ENCODE results near the gene VPS9D1. TPM values are rescaled to one million over a fixed set of nuclear protein-coding genes. Genes with fewer than 3 reads are reported as not detected.
"Not testable (repeated sequence)": the region's sequence is repeated elsewhere in the genome, so short reads cannot be mapped to it uniquely, and the experiment has no call there.

The VPS9D1 gene
- polyA plus RNA-seq, 1 donor from 2014 or later, result 29.9 TPM

DNA sequence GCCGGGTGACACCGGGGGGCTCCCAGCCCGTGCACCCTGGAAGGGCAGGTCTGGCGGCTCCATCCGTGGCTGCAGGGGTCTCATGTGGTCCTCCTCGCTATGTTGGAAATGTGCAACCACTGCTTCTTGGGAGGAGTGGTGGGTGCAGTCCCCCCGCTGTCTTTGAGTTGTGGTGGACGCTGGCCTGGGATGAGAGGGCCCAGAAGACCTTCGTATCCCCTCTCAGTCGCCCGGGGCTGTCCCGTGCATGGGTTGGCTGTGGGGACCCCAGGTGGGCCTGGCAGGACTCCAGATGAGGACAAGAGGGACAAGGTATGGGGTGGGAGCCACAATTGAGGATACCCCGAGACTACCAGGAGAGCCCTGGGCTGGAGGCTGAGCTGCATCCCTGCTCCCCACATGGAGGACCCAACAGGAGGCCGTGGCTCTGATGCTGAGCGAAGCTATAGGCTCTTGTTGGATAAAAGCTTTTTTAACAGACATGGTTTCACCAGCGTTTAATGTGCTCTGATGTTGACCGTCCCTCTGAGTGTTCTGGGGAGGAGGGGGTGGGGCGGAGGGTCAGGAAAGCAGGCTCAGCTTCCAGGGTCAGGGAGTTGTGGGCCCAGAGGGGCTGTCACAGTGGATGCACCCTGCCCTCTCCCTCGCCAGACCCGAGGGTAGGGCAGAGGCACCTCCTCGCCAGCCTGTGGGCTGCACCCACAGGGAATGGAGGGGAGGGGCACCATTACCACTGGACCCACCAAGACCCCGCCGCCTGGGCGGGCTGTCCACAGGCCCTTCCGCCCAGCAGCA lies 24.6 kb downstream of the VPS9D1 start:
- H3K9me2 ChIP-seq (ENCODE audit: insufficient read depth, low read length), result no peaks in the 10 kb centered on the region
- H3K36me3 ChIP-seq (ENCODE audit: insufficient read depth, low read length), result no peaks in the 10 kb centered on the region
- no peaks in the 10 kb centered on the region for H3F3A ChIP-seq (ENCODE audit: insufficient read depth, low read length, poor library complexity, severe bottlenecking)
- H3K27ac ChIP-seq (ENCODE audit: low read length), result no peak overlapping the region
- H4K20me1 ChIP-seq (ENCODE audit: insufficient read depth), result no peaks in the 10 kb centered on the region
- H3K27me3 ChIP-seq (ENCODE audit: insufficient read depth, low read depth, low read length), result no peaks in the 10 kb centered on the region
- no peak overlapping the region for H3K4me2 ChIP-seq (ENCODE audit: low read length)
- no peaks in the 10 kb centered on the region for H3K79me2 ChIP-seq (replicated peaks; ENCODE audit: insufficient read depth, low read length)
- TF ChIP-seq EZH2 (IDR thresholded peaks at IDR 0.05; ENCODE audit: borderline replicate concordance, insufficient read depth, low read length, poor library complexity, severe bottlenecking) (no peak), RAD21 (conservative IDR thresholded peaks at IDR 0.05) (no peak), TAF1 (IDR thresholded peaks at IDR 0.05; ENCODE audit: low read depth) (no peak), EP300 (conservative IDR thresholded peaks at IDR 0.05; ENCODE audit: poor library complexity, severe bottlenecking) (no peak), POLR2AphosphoS5 (IDR thresholded peaks at IDR 0.05) (no peak), SMC3 (conservative IDR thresholded peaks at IDR 0.05; ENCODE audit: poor library complexity) (no peak)
- TF ChIP-seq, protein P1, sequence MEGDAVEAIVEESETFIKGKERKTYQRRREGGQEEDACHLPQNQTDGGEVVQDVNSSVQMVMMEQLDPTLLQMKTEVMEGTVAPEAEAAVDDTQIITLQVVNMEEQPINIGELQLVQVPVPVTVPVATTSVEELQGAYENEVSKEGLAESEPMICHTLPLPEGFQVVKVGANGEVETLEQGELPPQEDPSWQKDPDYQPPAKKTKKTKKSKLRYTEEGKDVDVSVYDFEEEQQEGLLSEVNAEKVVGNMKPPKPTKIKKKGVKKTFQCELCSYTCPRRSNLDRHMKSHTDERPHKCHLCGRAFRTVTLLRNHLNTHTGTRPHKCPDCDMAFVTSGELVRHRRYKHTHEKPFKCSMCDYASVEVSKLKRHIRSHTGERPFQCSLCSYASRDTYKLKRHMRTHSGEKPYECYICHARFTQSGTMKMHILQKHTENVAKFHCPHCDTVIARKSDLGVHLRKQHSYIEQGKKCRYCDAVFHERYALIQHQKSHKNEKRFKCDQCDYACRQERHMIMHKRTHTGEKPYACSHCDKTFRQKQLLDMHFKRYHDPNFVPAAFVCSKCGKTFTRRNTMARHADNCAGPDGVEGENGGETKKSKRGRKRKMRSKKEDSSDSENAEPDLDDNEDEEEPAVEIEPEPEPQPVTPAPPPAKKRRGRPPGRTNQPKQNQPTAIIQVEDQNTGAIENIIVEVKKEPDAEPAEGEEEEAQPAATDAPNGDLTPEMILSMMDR (IDR thresholded peaks at IDR 0.05; ENCODE audit: poor library complexity, severe bottlenecking), result no peak
- TF ChIP-seq, protein P2, sequence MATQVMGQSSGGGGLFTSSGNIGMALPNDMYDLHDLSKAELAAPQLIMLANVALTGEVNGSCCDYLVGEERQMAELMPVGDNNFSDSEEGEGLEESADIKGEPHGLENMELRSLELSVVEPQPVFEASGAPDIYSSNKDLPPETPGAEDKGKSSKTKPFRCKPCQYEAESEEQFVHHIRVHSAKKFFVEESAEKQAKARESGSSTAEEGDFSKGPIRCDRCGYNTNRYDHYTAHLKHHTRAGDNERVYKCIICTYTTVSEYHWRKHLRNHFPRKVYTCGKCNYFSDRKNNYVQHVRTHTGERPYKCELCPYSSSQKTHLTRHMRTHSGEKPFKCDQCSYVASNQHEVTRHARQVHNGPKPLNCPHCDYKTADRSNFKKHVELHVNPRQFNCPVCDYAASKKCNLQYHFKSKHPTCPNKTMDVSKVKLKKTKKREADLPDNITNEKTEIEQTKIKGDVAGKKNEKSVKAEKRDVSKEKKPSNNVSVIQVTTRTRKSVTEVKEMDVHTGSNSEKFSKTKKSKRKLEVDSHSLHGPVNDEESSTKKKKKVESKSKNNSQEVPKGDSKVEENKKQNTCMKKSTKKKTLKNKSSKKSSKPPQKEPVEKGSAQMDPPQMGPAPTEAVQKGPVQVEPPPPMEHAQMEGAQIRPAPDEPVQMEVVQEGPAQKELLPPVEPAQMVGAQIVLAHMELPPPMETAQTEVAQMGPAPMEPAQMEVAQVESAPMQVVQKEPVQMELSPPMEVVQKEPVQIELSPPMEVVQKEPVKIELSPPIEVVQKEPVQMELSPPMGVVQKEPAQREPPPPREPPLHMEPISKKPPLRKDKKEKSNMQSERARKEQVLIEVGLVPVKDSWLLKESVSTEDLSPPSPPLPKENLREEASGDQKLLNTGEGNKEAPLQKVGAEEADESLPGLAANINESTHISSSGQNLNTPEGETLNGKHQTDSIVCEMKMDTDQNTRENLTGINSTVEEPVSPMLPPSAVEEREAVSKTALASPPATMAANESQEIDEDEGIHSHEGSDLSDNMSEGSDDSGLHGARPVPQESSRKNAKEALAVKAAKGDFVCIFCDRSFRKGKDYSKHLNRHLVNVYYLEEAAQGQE (IDR thresholded peaks at IDR 0.05; ENCODE audit: borderline replicate concordance), result no peak
- no peaks in the 10 kb centered on the region for H3K9me3 ChIP-seq (ENCODE audit: low read length)
- H3K4me3 ChIP-seq (ENCODE audit: low read length), result no peak overlapping the region
- H2AFZ ChIP-seq (ENCODE audit: low read depth, low read length), result no peak overlapping the region
- H3K9ac ChIP-seq (ENCODE audit: low read length), result no peak overlapping the region

DNA sequence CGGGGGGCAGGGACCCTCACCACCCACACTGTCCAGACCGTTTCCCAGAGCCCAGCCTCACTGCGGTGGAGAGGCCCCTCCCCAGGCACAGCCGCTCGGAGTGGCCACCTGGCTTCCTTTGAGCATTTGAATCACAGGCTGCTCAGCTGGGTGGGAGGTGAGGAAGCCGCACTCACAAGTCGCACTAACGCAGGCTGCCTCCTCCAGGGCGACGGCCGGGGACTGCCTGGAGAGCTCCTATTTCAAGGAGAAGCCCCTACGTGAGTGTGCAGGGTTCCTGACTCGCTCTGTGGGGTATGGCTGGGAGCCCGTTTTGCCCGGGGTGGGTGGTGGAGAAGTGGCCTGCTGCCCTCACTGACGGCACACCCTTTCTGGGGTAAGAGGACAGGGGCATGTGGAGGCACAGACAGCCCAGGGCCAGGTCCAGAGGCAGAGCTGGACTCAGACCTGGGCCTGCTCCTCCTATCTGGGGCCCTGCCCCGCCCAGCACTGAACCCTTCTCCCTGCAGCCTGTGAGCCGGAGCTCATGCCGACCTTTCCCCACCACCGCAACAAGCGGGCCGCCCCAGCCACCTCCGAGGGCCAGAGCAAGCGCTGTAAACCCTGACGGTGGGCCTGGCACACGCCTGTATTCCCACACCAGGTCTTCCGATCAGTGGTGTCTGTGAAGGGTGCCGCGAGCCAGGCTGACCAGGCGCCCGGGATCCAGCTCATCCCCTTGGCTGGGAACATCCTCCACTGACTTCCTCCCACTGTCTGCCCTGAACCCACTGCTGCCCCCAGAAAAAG lies 25.4 kb downstream of the VPS9D1 start:
- Histone ChIP-seq H3K36me3 (ENCODE audit: insufficient read depth, low read length) (no peaks in the 10 kb centered on the region), H3K27ac (ENCODE audit: low read length) (no peak overlapping the region), H3K4me3 (ENCODE audit: low read length) (no peak overlapping the region), H2AFZ (ENCODE audit: low read depth, low read length) (no peak overlapping the region), H3K4me2 (ENCODE audit: low read length) (no peak overlapping the region), H3K9me3 (ENCODE audit: low read length) (no peaks in the 10 kb centered on the region), H3K9me2 (ENCODE audit: insufficient read depth, low read length) (no peaks in the 10 kb centered on the region), H3K9ac (ENCODE audit: low read length) (no peak overlapping the region), H3K79me2 (replicated peaks; ENCODE audit: insufficient read depth, low read length) (no peaks in the 10 kb centered on the region), H4K20me1 (ENCODE audit: insufficient read depth) (no peaks in the 10 kb centered on the region), H3F3A (ENCODE audit: insufficient read depth, low read length, poor library complexity, severe bottlenecking) (no peaks in the 10 kb centered on the region), H3K27me3 (ENCODE audit: insufficient read depth, low read depth, low read length) (no peaks in the 10 kb centered on the region)
- TF ChIP-seq SMC3 (conservative IDR thresholded peaks at IDR 0.05; ENCODE audit: poor library complexity) (no peak), MXI1 (conservative IDR thresholded peaks at IDR 0.05; ENCODE audit: poor library complexity, severe bottlenecking) (no peak), EZH2 (IDR thresholded peaks at IDR 0.05; ENCODE audit: borderline replicate concordance, insufficient read depth, low read length, poor library complexity, severe bottlenecking) (no peak)

DNA sequence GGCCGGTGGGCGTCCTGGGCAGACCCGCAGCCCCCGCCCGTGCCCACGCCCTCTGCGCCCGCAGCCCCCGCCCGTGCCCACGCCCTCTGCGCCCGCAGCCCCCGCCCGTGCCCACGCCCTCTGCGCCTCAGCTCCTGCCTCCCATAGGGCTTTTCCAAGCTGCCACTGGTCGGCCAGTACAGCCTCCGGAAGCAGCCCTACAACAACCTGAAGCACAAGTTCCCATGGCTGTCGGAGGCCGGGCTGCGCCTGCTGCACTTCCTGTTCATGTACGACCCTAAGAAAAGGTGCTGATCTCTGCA lies 26.0 kb downstream of the VPS9D1 start:
- not testable (repeated sequence) for H3K27ac ChIP-seq (ENCODE audit: low read length); H3K79me2 ChIP-seq (replicated peaks; ENCODE audit: insufficient read depth, low read length); H3K4me2 ChIP-seq (ENCODE audit: low read length); H3K9me3 ChIP-seq (ENCODE audit: low read length); H3F3A ChIP-seq (ENCODE audit: insufficient read depth, low read length, poor library complexity, severe bottlenecking); H2AFZ ChIP-seq (ENCODE audit: low read depth, low read length); H3K9me2 ChIP-seq (ENCODE audit: insufficient read depth, low read length); H4K20me1 ChIP-seq (ENCODE audit: insufficient read depth); H3K9ac ChIP-seq (ENCODE audit: low read length); H3K4me3 ChIP-seq (ENCODE audit: low read length); H3K36me3 ChIP-seq (ENCODE audit: insufficient read depth, low read length); H3K27me3 ChIP-seq (ENCODE audit: insufficient read depth, low read depth, low read length)

Measured in neural cell (in vitro differentiated cells).